ENCODE data around the gene NUP210. TPM values are rescaled to one million over a fixed set of nuclear protein-coding genes. Genes with fewer than 3 reads are reported as not detected.

The NUP210 gene
- total and polyA plus RNA-seq, 2 donors (not counting 3 experiments of a cell fraction or from before 2014, with no cell fraction given) = 0.14 to 0.84 TPM

- no peaks in the 10 kb centered on the region for H3K9me3 ChIP-seq (replicated peaks; ENCODE audit: control insufficient read depth, insufficient read depth, low read length)
- DNase-seq (ENCODE audit: low read depth, low spot score) (no peak), FAIRE-seq (no peak)
- no peak overlapping the region for H2AFZ ChIP-seq (ENCODE audit: low read depth, low read length)
- no peaks in the 10 kb centered on the region for H3K79me2 ChIP-seq (ENCODE audit: control insufficient read depth, insufficient read depth, low read length)
- no peak overlapping the region for H3K9ac ChIP-seq (replicated peaks; ENCODE audit: extremely low read depth, insufficient read depth, low read length)
- intact Hi-C loops (cut with micrococcal nuclease) (no loop called here), dilution Hi-C loops (cut with MboI; ENCODE audit: extremely low pct_ligation_motif_present, low sequenced_read_pairs) (no loop called here)
- no peaks in the 10 kb centered on the region for H3K9me1 ChIP-seq (replicated peaks; ENCODE audit: control insufficient read depth, extremely low read depth, insufficient read depth, low read length)
- no peaks in the 10 kb centered on the region for H3K4me1 ChIP-seq (ENCODE audit: control insufficient read depth, extremely low read depth, insufficient read depth, low read length)
- H3K4me3 ChIP-seq (replicated peaks in 1 of 3; ENCODE audit: insufficient read depth in 1 of 3, low read depth in 1 of 3, low read length in 3 of 3) = no peak overlapping the region
- TF ChIP-seq FOS (IDR thresholded peaks at IDR 0.05; ENCODE audit: borderline replicate concordance, insufficient read depth, low read length) = no peak
- no peak for TF ChIP-seq JUN (IDR thresholded peaks at IDR 0.05; ENCODE audit: borderline replicate concordance, insufficient read depth, insufficient read length, low read depth)
- no peak for TF ChIP-seq POLR2AphosphoS5 (IDR thresholded peaks at IDR 0.05; ENCODE audit: insufficient read depth, low read depth, low read length)
- TF ChIP-seq GATA2 (IDR thresholded peaks at IDR 0.05; ENCODE audit: insufficient read depth, insufficient read length, low read depth, low read length) = no peak
- H3K27ac ChIP-seq (ENCODE audit: insufficient read depth, low read depth, low read length) = no peak overlapping the region
- H3K4me2 ChIP-seq (ENCODE audit: insufficient read depth, low read length) = no peak overlapping the region
- BruUV-seq (replicated peaks) = no TSS peak
- ChIA-PET POLR2A (no interaction called here), CTCF (no interaction called here)
- no peaks in the 10 kb centered on the region for H3K36me3 ChIP-seq (ENCODE audit: control insufficient read depth in 2 of 2, extremely low read depth in 1 of 2, insufficient read depth in 2 of 2, low read length in 2 of 2)
- H3K27me3 ChIP-seq (ENCODE audit: control insufficient read depth in 2 of 2, insufficient read depth in 2 of 2, low read length in 2 of 2) = no peaks in the 10 kb centered on the region
- H4K20me1 ChIP-seq (replicated peaks; ENCODE audit: control insufficient read depth, extremely low read depth, insufficient read depth, low read length) = no peaks in the 10 kb centered on the region
Measured at GRCh38 chr3:13289771-13290285, 130.3 kb downstream of the NUP210 start.

DNA sequence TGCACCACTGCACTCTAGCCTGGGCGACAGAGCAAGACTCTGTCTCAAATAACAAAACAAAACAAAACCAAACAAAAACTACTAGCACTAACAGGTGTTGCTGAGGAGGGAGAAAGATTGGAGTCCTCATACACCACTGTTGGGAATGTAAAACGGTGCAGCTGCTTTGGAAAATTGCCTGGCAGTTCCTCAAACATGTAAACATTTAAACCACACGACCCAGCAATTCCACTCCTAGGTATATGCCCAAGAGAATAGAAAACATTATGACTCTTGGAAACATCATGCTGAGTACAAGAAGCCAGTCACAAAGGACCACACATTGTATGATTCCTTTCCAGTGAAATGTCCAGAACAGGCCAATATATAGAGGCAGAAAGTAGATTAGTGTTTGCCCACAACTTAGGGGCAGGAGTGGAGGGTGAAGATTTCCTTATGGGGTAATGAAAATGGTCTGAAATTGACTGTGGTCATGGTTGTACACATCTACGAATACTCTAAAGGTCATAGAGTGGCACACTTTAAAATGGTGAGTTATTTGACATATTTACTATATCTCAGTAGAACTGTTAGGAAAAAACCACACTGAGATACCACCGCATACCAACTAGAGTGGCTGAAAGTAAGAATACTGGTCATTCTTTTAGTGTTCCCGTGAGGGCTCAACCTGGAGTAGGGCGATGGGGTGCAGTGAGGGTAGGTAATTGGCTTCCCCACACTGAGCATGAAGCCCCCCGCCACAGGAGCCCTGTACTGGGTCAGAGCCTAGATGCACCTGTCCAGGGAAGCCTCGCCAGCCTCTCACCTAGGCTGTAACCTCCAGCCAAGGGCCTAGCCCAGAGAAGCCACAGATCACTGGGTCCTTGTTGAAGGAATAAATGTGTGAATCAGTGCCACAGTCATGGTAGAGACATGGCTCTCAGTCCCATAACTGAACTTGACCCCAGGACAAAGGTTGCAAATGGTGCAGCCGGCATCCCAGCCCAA is 131.1 kb downstream of the NUP210 start:
- Histone ChIP-seq H3K36me3 (ENCODE audit: control insufficient read depth in 2 of 2, extremely low read depth in 1 of 2, insufficient read depth in 2 of 2, low read length in 2 of 2) (no peaks in the 10 kb centered on the region), H3K4me1 (ENCODE audit: control insufficient read depth, extremely low read depth, insufficient read depth, low read length) (no peaks in the 10 kb centered on the region), H3K27ac (ENCODE audit: insufficient read depth, low read depth, low read length) (no peak overlapping the region), H3K9me1 (replicated peaks; ENCODE audit: control insufficient read depth, extremely low read depth, insufficient read depth, low read length) (no peaks in the 10 kb centered on the region), H3K79me2 (ENCODE audit: control insufficient read depth, insufficient read depth, low read length) (no peaks in the 10 kb centered on the region), H2AFZ (ENCODE audit: low read depth, low read length) (no peak overlapping the region), H3K9me3 (replicated peaks; ENCODE audit: control insufficient read depth, insufficient read depth, low read length) (peaks cover 1% of the 10 kb centered on the region), H3K9ac (replicated peaks; ENCODE audit: extremely low read depth, insufficient read depth, low read length) (no peak overlapping the region), H4K20me1 (replicated peaks; ENCODE audit: control insufficient read depth, extremely low read depth, insufficient read depth, low read length) (no peaks in the 10 kb centered on the region), H3K27me3 (ENCODE audit: control insufficient read depth in 2 of 2, insufficient read depth in 2 of 2, low read length in 2 of 2) (peaks cover 2 to 3% of the 10 kb centered on the region in 2 experiments), H3K4me3 (replicated peaks in 1 of 3; ENCODE audit: insufficient read depth in 1 of 3, low read depth in 1 of 3, low read length in 3 of 3) (no peak overlapping the region), H3K4me2 (ENCODE audit: insufficient read depth, low read length) (no peak overlapping the region)
- ChIA-PET POLR2A (no interaction called here), CTCF (no interaction called here)
- FAIRE-seq (no peak), DNase-seq (ENCODE audit: low read depth, low spot score) (no peak)
- intact Hi-C loops (cut with micrococcal nuclease) = no loop called here
- dilution Hi-C loops (cut with MboI; ENCODE audit: extremely low pct_ligation_motif_present, low sequenced_read_pairs) = no loop called here
- no peak for TF ChIP-seq POLR2A (IDR thresholded peaks at IDR 0.05; ENCODE audit: low read depth, low read length)
- no peak for TF ChIP-seq GATA2 (IDR thresholded peaks at IDR 0.05; ENCODE audit: insufficient read depth, insufficient read length, low read depth, low read length)
- no peak for TF ChIP-seq FOS (IDR thresholded peaks at IDR 0.05; ENCODE audit: borderline replicate concordance, insufficient read depth, low read length)
- TF ChIP-seq CTCF (IDR thresholded peaks at IDR 0.05; ENCODE audit: extremely low read depth in 1 of 2, insufficient read depth in 1 of 2, low read depth in 1 of 2, low read length in 2 of 2) = no peak
- no peak for TF ChIP-seq POLR2AphosphoS5 (IDR thresholded peaks at IDR 0.05; ENCODE audit: insufficient read depth, low read depth, low read length)
- no TSS peak for BruUV-seq (replicated peaks)

Data from endothelial cell of umbilical vein (primary cell).